Ovary (tissue), 3 donors: ENCODE data around the gene NLE1.

Experiments used
- CTCF ChIP-seq, 3 donors: fragments of 450-650 bp in 2 of 3; fragments of 200-600 bp in 1 of 3; IDR thresholded peaks; one replicate each; pipeline versions ENCODE4 v1.5.1 to v1.8.0; 2016 to 2022; ENCODE audit warnings: antibody characterized with exemption in 3 of 3, mild to moderate bottlenecking in 1 of 3
- EP300 ChIP-seq: sonication (generic); formaldehyde crosslinking; IDR thresholded peaks from one replicate; pipeline ENCODE4 v1.6.1; 2017; ENCODE audit warnings: antibody characterized with exemption
- POLR2A ChIP-seq: fragments of 450-650 bp; IDR thresholded peaks from one replicate; pipeline ENCODE4 v1.6.1; 2017; ENCODE audit warnings: antibody characterized with exemption, mild to moderate bottlenecking, moderate library complexity
- donor health status: DM: no; HTN: no; CAD: no.

GRCh38 chr17:35101725-35102124 lies 40.4 kb downstream of the NLE1 start:
- TF ChIP-seq CTCF (IDR thresholded peaks at IDR 0.05) = no peak
- no peak for TF ChIP-seq POLR2A
- no peak for TF ChIP-seq EP300
